Natural killer cell (primary cell): ENCODE measurements around the gene MAP2K5. TPM values are rescaled to one million over a fixed set of nuclear protein-coding genes. Genes with fewer than 3 reads are reported as not detected.

ENCODE experiments used
- ATAC-seq, 3 donors: fragments of 150-1000 bp in 2 of 3; fragments of 200-7000 bp in 1 of 3; cut with Tn5 transposase; 1 replicate in 1 of 3; 2 replicates in 2 of 3; pipeline ENCODE4 v1.10.0; 2021; ENCODE audit warnings: mild to moderate bottlenecking in 2 of 3, moderate library complexity in 2 of 3
- DNase-seq, 2 donors: peaks; one replicate each; pipeline versions ENCODE4 v3.0.0 to v3.0.0-alpha.2; 2013 to 2021; ENCODE audit warnings: mixed read lengths in 1 of 2
- H3K27ac ChIP-seq: one replicate; pipeline ENCODE4 v1.5.1; 2013; ENCODE audit warnings: mild to moderate bottlenecking, low read length
- H3K27me3 ChIP-seq: one replicate; pipeline ENCODE4 v1.6.1; 2013; ENCODE audit warnings: low read length; ENCODE audit not compliant: control insufficient read depth, insufficient read depth
- H3K36me3 ChIP-seq: one replicate; pipeline ENCODE4 v1.6.1; 2013; ENCODE audit warnings: low read length; ENCODE audit not compliant: control insufficient read depth, insufficient read depth
- H3K4me1 ChIP-seq: one replicate; pipeline ENCODE4 v1.6.1; 2013; ENCODE audit warnings: low read length; ENCODE audit not compliant: control insufficient read depth, insufficient read depth
- H3K4me3 ChIP-seq: one replicate; pipeline ENCODE4 v1.5.1; 2013; ENCODE audit warnings: low read length
- H3K9me3 ChIP-seq: one replicate; pipeline ENCODE4 v1.6.1; 2013; ENCODE audit warnings: low read length; ENCODE audit not compliant: control insufficient read depth, insufficient read depth
- H3K27ac Mint-ChIP-seq, 2 donors: one replicate each; pipeline ENCODE4 v1.8.0; 2022; ENCODE audit warnings: mild to moderate bottlenecking in 2 of 2, mixed read lengths in 2 of 2, moderate library complexity in 1 of 2
- H3K27me3 Mint-ChIP-seq, 2 donors: one replicate each; pipeline ENCODE4 v1.8.0; 2022; ENCODE audit warnings: low read depth in 2 of 2, mixed read lengths in 2 of 2
- H3K36me3 Mint-ChIP-seq: one replicate; pipeline ENCODE4 v1.8.0; 2022; ENCODE audit warnings: mixed read lengths
- H3K4me1 Mint-ChIP-seq, 2 donors: one replicate each; pipeline ENCODE4 v1.8.0; 2022; ENCODE audit warnings: mixed read lengths in 2 of 2
- H3K4me3 Mint-ChIP-seq: one replicate; pipeline ENCODE4 v1.8.0; 2022; ENCODE audit warnings: mild to moderate bottlenecking, moderate library complexity, mixed read lengths
- H3K9me3 Mint-ChIP-seq, 2 donors: one replicate each; pipeline ENCODE4 v1.8.0; 2022; ENCODE audit warnings: mixed read lengths in 2 of 2
- CTCF ChIP-seq: fragments of 200-600 bp; IDR thresholded peaks from one replicate; pipeline ENCODE4 v1.8.0; 2022; ENCODE audit warnings: antibody characterized with exemption
- WGBS: methylation state at CpG from one replicate; pipeline ENCODE4 v1.1.7; 2013; ENCODE audit warnings: missing lambda C conversion rate; ENCODE audit not compliant: insufficient coverage; 5-methylcytosine and 5-hydroxymethylcytosine counted together
- intact Hi-C: fragments of 100-400 bp; cut with micrococcal nuclease; formaldehyde crosslinking; loops from one replicate; pipeline ENCODE4 v1.14.2; 2022
- total RNA-seq, 4 donors: library from RNA; stranded (reverse); fragments of 120-200 nt in 1 of 4; gene quantifications; one replicate each; pipeline versions ENCODE4 v1.2.3 to v1.2.4, GENCODE V29; 2013 to 2022

Gene MAP2K5
- total RNA-seq, 3 donors from 2014 or later (not counting 1 experiment from before 2014, with no cell fraction given): 25.6 to 32.6 (median 29.2) TPM

- TF ChIP-seq CTCF: no peak
- H3K27ac ChIP-seq: no peak overlapping the region
- Mint-ChIP-seq H3K9me3 (no peaks in the 10 kb centered on the region), H3K36me3 (no peaks in the 10 kb centered on the region), H3K27me3 (peaks cover 10 to 12% of the 10 kb centered on the region in 2 donors), H3K4me1 (no peaks in the 10 kb centered on the region), H3K4me3 (no peak overlapping the region), H3K27ac (no peak overlapping the region)
- H3K4me1 ChIP-seq: no peaks in the 10 kb centered on the region
- H3K27me3 ChIP-seq: no peaks in the 10 kb centered on the region
- 80% methylated on average over 1 of the region's 1 CpG for WGBS
- H3K36me3 ChIP-seq: no peaks in the 10 kb centered on the region
- no peaks in the 10 kb centered on the region for H3K9me3 ChIP-seq
- DNase-seq (no peak), ATAC-seq (no peak)
- no peak overlapping the region for H3K4me3 ChIP-seq
- intact Hi-C loops: no loop called here
These were observed 311.9 kb downstream of the MAP2K5 start for GRCh38 chr15:67854358-67854757.

- Histone ChIP-seq H3K9me3 (no peaks in the 10 kb centered on the region), H3K36me3 (no peaks in the 10 kb centered on the region), H3K27ac (no peak overlapping the region), H3K27me3 (no peaks in the 10 kb centered on the region), H3K4me3 (no peak overlapping the region), H3K4me1 (no peaks in the 10 kb centered on the region)
- no peak for TF ChIP-seq CTCF
- 58% methylated on average over 3 of the region's 3 CpGs for WGBS
- intact Hi-C loops: no loop called here
- H3K27me3 Mint-ChIP-seq: peaks cover 6 to 7% of the 10 kb centered on the region in 2 donors
- H3K4me3 Mint-ChIP-seq: no peak overlapping the region
- no peak for DNase-seq
- ATAC-seq: no peak
- no peak overlapping the region for H3K27ac Mint-ChIP-seq
- no peaks in the 10 kb centered on the region for H3K4me1 Mint-ChIP-seq
- no peaks in the 10 kb centered on the region for H3K36me3 Mint-ChIP-seq
- H3K9me3 Mint-ChIP-seq: no peaks in the 10 kb centered on the region
These were observed 313.3 kb downstream of the MAP2K5 start for GRCh38 chr15:67855842-67856241.

Other genes with a start within 250 kb of the MAP2K5 start
- 10 to 100 TPM in 2 of 3 donors, 1 to 10 TPM in 1; 8.7 to 16.4 (median 12.6) TPM for gene C15orf61, start 21.6 kb upstream of the MAP2K5 start, total RNA-seq